Measurements from ENCODE around the gene COL9A3. TPM values are rescaled to one million over a fixed set of nuclear protein-coding genes. Genes with fewer than 3 reads are reported as not detected.

The COL9A3 gene
- total RNA-seq, 1 experiment from 2014 or later = not detected

- Histone ChIP-seq H3K27ac (no peak overlapping the region), H3K9me3 (replicated peaks) (no peaks in the 10 kb centered on the region), H3K4me3 (no peak overlapping the region), H3K27me3 (replicated peaks) (no peaks in the 10 kb centered on the region), H3K4me1 (replicated peaks) (peaks cover 15% of the 10 kb centered on the region), H3K36me3 (peaks cover 63% of the 10 kb centered on the region)
- no peak for DNase-seq (ENCODE audit: low read depth in 1 of 2, low spot score in 2 of 2)
Observed at GRCh38 chr20:62885046-62885895, 68.4 kb downstream of the COL9A3 start.

DNA sequence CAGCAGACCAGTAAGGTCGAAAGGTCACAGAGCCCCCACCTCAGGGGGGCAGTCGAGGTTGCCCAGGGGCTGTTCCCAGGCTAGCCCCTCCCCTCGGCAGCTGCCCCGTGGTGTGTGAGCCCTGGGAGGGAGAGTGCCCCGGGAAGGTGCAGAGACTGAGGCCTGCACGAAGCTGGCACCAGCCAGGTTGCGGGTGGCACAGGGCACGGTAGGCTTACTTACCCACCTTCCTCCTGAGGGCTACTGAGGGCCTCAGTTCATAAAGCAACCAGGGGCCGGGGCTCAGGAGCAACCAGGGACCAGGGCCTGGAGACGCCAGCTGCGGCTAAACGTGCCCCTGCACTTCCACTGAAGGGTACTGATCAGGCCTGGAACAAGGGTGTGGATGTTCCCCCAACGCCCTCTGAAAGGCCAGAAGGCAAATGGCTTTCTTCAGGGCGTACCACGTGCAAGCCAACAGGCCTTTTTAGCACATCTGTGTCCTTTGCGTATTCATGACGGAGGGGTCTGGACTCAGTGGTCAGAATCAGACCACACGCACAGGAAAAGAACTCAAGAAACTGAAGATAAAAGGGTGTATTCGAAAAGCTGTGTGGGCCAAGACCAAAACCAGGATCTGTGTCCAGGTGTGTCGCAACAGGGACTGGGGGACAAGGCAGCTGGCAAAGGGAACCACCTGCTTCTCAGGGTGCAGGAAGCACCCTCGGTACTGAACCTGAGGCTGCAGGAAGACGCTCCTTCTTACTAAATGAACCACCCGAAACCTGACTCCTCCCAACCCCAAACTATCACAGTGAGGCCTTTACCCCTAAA, 69.3 kb downstream of the COL9A3 start:
- peaks cover 63% of the 10 kb centered on the region for H3K36me3 ChIP-seq
- H3K27me3 ChIP-seq (replicated peaks) = no peaks in the 10 kb centered on the region
- H3K27ac ChIP-seq = no peak overlapping the region
- no peak overlapping the region for H3K4me3 ChIP-seq
- no peak for DNase-seq (ENCODE audit: low read depth in 1 of 2, low spot score in 2 of 2)
- no peaks in the 10 kb centered on the region for H3K9me3 ChIP-seq (replicated peaks)
- peaks cover 15% of the 10 kb centered on the region for H3K4me1 ChIP-seq (replicated peaks)

- Histone ChIP-seq H3K36me3 (peaks cover 63% of the 10 kb centered on the region), H3K27ac (no peak overlapping the region), H3K9me3 (replicated peaks) (no peaks in the 10 kb centered on the region), H3K4me3 (no peak overlapping the region), H3K27me3 (replicated peaks) (no peaks in the 10 kb centered on the region), H3K4me1 (replicated peaks) (peaks cover 15% of the 10 kb centered on the region)
- no peak for DNase-seq (ENCODE audit: low read depth in 1 of 2, low spot score in 2 of 2)
Observed at GRCh38 chr20:62886709-62887058, 69.8 kb downstream of the COL9A3 start.

- Histone ChIP-seq H3K9me3 (replicated peaks) (no peaks in the 10 kb centered on the region), H3K4me1 (replicated peaks) (peaks cover 15% of the 10 kb centered on the region), H3K36me3 (peaks cover 68% of the 10 kb centered on the region), H3K4me3 (no peak overlapping the region), H3K27ac (no peak overlapping the region), H3K27me3 (replicated peaks) (no peaks in the 10 kb centered on the region)
- DNase-seq (ENCODE audit: low read depth in 1 of 2, low spot score in 2 of 2) = peak; percentile 55 to 85
Observed at GRCh38 chr20:62887152-62887859, 70.5 kb downstream of the COL9A3 start.

DNA sequence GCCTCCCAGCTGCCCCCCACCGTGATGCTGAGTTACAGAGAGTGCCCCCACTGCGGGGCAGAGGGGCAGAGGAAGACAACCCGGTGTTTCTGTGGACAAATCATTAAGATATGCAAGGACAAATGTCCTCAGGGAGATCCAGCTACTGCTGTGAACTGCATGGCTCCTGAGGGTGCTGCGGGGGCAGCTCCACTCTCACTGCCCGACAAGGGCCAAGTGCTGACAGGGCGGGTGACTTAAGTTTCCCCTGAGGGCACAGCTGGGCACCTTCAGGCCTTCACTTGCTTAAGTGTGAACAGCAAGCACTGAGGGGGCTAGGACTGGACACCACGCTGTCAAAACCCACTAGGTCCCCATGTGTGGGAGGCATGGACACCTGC, 71.0 kb downstream of the COL9A3 start:
- H3K27me3 ChIP-seq (replicated peaks) = no peaks in the 10 kb centered on the region
- H3K9me3 ChIP-seq (replicated peaks) = no peaks in the 10 kb centered on the region
- no peak overlapping the region for H3K27ac ChIP-seq
- no peak for DNase-seq (ENCODE audit: low read depth in 1 of 2, low spot score in 2 of 2)
- H3K4me1 ChIP-seq (replicated peaks) = peaks cover 15% of the 10 kb centered on the region
- no peak overlapping the region for H3K4me3 ChIP-seq
- H3K36me3 ChIP-seq = peaks cover 74% of the 10 kb centered on the region

DNA sequence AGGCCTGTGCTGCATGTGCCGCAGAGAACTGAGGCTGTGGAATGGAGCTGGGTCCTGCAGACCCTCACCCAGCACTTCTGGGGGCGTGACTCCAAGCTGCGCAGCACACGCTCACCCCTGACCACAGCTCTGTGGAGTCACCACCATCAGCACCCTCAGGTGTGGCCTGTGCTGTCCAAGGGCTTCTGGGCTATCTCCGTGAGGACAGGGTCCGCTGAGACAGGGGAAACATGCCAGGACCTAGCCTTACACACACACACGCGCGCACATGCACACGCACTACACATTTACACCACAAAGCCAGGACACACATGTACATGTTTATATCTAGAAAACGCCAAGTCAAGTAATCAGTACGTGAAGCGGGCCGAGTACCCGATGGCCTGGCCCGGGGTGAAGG, 71.6 kb downstream of the COL9A3 start:
- peaks cover 79% of the 10 kb centered on the region for H3K36me3 ChIP-seq

DNA sequence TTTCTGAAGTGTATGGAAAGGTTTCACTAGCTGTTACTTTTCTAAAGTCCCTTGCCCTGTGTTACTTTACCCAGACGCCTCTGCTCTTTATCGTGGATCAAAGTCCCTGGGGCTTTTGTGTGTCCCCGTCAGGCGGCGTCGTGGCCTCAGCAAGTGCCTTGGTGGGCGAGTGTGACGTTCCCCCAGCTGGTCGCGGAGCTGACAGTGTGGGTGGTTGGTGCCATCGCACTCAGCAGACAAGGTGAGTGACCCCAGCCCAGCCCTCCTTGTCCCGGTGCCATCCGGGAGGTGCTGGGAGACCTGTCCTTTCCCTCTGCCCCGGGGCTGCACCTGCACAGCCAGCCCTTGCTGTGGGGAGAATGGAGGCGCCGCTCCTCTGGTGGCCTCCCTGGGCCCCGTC, 72.1 kb downstream of the COL9A3 start:
- peaks cover 84% of the 10 kb centered on the region for H3K36me3 ChIP-seq
- no peaks in the 10 kb centered on the region for H3K27me3 ChIP-seq (replicated peaks)
- no peak for DNase-seq (ENCODE audit: low read depth in 1 of 2, low spot score in 2 of 2)
- no peak overlapping the region for H3K27ac ChIP-seq
- H3K9me3 ChIP-seq (replicated peaks) = no peaks in the 10 kb centered on the region
- peaks cover 15% of the 10 kb centered on the region for H3K4me1 ChIP-seq (replicated peaks)
- H3K4me3 ChIP-seq = no peak overlapping the region

More for the DNA sequence above, 71.6 kb downstream of the COL9A3 start:
- Histone ChIP-seq H3K9me3 (replicated peaks) (no peaks in the 10 kb centered on the region), H3K4me1 (replicated peaks) (peaks cover 15% of the 10 kb centered on the region), H3K27ac (no peak overlapping the region), H3K4me3 (no peak overlapping the region), H3K27me3 (replicated peaks) (no peaks in the 10 kb centered on the region)
- no peak for DNase-seq (ENCODE audit: low read depth in 1 of 2, low spot score in 2 of 2)

GRCh38 chr20:62889411-62889810, 72.6 kb downstream of the COL9A3 start:
- H3K4me1 ChIP-seq (replicated peaks) = peaks cover 15% of the 10 kb centered on the region
- H3K36me3 ChIP-seq = peaks cover 89% of the 10 kb centered on the region
- no peaks in the 10 kb centered on the region for H3K9me3 ChIP-seq (replicated peaks)
- no peak overlapping the region for H3K4me3 ChIP-seq
- no peaks in the 10 kb centered on the region for H3K27me3 ChIP-seq (replicated peaks)
- no peak for DNase-seq (ENCODE audit: low read depth in 1 of 2, low spot score in 2 of 2)
- no peak overlapping the region for H3K27ac ChIP-seq

GRCh38 chr20:62889871-62890270, 73.0 kb downstream of the COL9A3 start:
- no peaks in the 10 kb centered on the region for H3K27me3 ChIP-seq (replicated peaks)
- peaks cover 94% of the 10 kb centered on the region for H3K36me3 ChIP-seq
- no peak for DNase-seq (ENCODE audit: low read depth in 1 of 2, low spot score in 2 of 2)
- no peak overlapping the region for H3K27ac ChIP-seq
- H3K4me3 ChIP-seq = no peak overlapping the region
- peaks cover 15% of the 10 kb centered on the region for H3K4me1 ChIP-seq (replicated peaks)
- no peaks in the 10 kb centered on the region for H3K9me3 ChIP-seq (replicated peaks)

GRCh38 chr20:62890444-62890843, 73.6 kb downstream of the COL9A3 start:
- Histone ChIP-seq H3K9me3 (replicated peaks) (no peaks in the 10 kb centered on the region), H3K36me3 (peaks cover 94% of the 10 kb centered on the region), H3K4me3 (no peak overlapping the region), H3K4me1 (replicated peaks) (peaks cover 15% of the 10 kb centered on the region), H3K27ac (no peak overlapping the region), H3K27me3 (replicated peaks) (no peaks in the 10 kb centered on the region)
- DNase-seq (ENCODE audit: low read depth in 1 of 2, low spot score in 2 of 2) = no peak

Other genes with a start within 250 kb of the COL9A3 start
- 6.0 and 13.3 TPM in 2 replicates for gene SLCO4A1, start 174.5 kb upstream of the COL9A3 start, total RNA-seq (2014; rRNA removed; shearing (Covaris generic))
- gene NTSR1, start 108.2 kb upstream of the COL9A3 start, total RNA-seq (2014; rRNA removed; shearing (Covaris generic)) = not detected in 2 replicates
- 28.2 and 33.2 TPM in 2 replicates for gene MRGBP, start 20.6 kb upstream of the COL9A3 start, total RNA-seq (2014; rRNA removed; shearing (Covaris generic))
- gene OGFR, start 12.2 kb upstream of the COL9A3 start, total RNA-seq (2014; rRNA removed; shearing (Covaris generic)) = 59.2 and 73.3 TPM in 2 replicates
- 6.3 and 12.8 TPM in 2 replicates for gene TCFL5, start 44.8 kb downstream of the COL9A3 start, total RNA-seq (2014; rRNA removed; shearing (Covaris generic))
- gene DIDO1, start 109.5 kb downstream of the COL9A3 start, total RNA-seq (2014; rRNA removed; shearing (Covaris generic)) = 42.9 and 50.4 TPM in 2 replicates
- gene GID8, start 121.1 kb downstream of the COL9A3 start, total RNA-seq (2014; rRNA removed; shearing (Covaris generic)) = 14.2 and 20.7 TPM in 2 replicates
- not detected in 2 replicates for gene SLC17A9, start 135.7 kb downstream of the COL9A3 start, total RNA-seq (2014; rRNA removed; shearing (Covaris generic))
- not detected in 2 replicates for gene BHLHE23, start 189.9 kb downstream of the COL9A3 start, total RNA-seq (2014; rRNA removed; shearing (Covaris generic))